ENCODE data around the gene ARRB1.

GRCh38 chr11:75320643-75321042 lies 30.8 kb downstream of the ARRB1 start:
- no peak for TF ChIP-seq CTCF (IDR thresholded peaks at IDR 0.05 in 8 of 11, conservative IDR thresholded peaks at IDR 0.05 in 3 of 11)
- no peak for TF ChIP-seq POLR2A (IDR thresholded peaks at IDR 0.05)
- TF ChIP-seq POLR2AphosphoS5 (IDR thresholded peaks at IDR 0.05), result no peak

Measured in spleen (tissue), 7 donors.